Brain microvascular endothelial cell (primary cell): ENCODE results near the gene UBXN7.
"Not testable (repeated sequence)": the region's sequence is repeated elsewhere in the genome, so short reads cannot be mapped to it uniquely, and the experiment has no call there.

Experiments used
- DNase-seq: peaks from one replicate; pipeline ENCODE4 v3.0.0-alpha.2; 2020
- H3K27ac ChIP-seq: fragments of 250-450 bp; sonication (Bioruptor Pico); 2 replicates; pipeline ENCODE4 v1.5.1; 2020; ENCODE audit warnings: mild to moderate bottlenecking, moderate library complexity
- H3K27me3 ChIP-seq: fragments of 250-450 bp; sonication (Bioruptor Pico); replicated peaks from 2 replicates; pipeline ENCODE4 v1.5.1; 2020; ENCODE audit warnings: mild to moderate bottlenecking
- H3K36me3 ChIP-seq: fragments of 250-450 bp; sonication (Bioruptor Pico); replicated peaks from 2 replicates; pipeline ENCODE4 v1.5.1; 2020; ENCODE audit warnings: mild to moderate bottlenecking
- H3K4me3 ChIP-seq: 2 replicates; pipeline ENCODE4 v1.5.1; 2011; ENCODE audit warnings: low read depth, mild to moderate bottlenecking, control low read depth, low read length, moderate library complexity
- in situ Hi-C: cut with HindIII; loops from 2 replicates; pipeline ENCODE4 v1.10.0; 2017; ENCODE audit warnings: low sequenced_read_pairs, low pct_ligation_motif_present
- TF ChIP-seq, protein P1 (sequence below): IDR thresholded peaks from 2 replicates; pipeline ENCODE4 v1.5.1; 2011; ENCODE audit warnings: low read depth, mild to moderate bottlenecking, moderate library complexity, low read length, control low read depth, inconsistent platforms; ENCODE audit errors: missing control alignments

The UBXN7 gene

DNA sequence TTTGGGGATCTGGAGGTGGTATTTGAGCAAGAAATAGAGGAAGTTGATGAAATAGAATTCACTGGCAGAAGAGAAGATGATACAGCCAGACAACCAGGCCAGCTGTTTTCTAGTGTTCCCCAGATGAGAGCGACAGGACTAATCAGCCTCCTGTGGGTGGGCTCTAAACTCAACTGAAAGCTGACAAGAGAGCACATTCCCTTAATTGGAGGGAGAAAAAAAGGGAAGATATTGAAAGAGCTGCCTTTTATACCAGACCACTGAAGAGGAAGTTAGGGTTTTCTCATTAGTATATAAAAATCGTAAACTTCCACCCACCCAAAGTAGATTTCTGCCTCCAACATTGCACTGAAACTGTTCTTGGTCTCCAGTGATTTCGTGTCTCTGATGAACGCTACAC is 87.6 kb downstream of the UBXN7 start:
- in situ Hi-C loops = no loop called here
- Histone ChIP-seq H3K4me3 (no peak overlapping the region), H3K27ac (no peak overlapping the region), H3K27me3 (no peaks in the 10 kb centered on the region), H3K36me3 (peaks cover 5% of the 10 kb centered on the region)
- TF ChIP-seq, protein P1, sequence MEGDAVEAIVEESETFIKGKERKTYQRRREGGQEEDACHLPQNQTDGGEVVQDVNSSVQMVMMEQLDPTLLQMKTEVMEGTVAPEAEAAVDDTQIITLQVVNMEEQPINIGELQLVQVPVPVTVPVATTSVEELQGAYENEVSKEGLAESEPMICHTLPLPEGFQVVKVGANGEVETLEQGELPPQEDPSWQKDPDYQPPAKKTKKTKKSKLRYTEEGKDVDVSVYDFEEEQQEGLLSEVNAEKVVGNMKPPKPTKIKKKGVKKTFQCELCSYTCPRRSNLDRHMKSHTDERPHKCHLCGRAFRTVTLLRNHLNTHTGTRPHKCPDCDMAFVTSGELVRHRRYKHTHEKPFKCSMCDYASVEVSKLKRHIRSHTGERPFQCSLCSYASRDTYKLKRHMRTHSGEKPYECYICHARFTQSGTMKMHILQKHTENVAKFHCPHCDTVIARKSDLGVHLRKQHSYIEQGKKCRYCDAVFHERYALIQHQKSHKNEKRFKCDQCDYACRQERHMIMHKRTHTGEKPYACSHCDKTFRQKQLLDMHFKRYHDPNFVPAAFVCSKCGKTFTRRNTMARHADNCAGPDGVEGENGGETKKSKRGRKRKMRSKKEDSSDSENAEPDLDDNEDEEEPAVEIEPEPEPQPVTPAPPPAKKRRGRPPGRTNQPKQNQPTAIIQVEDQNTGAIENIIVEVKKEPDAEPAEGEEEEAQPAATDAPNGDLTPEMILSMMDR = no peak
- no peak for DNase-seq

GRCh38 chr3:196343917-196344316 is 88.3 kb downstream of the UBXN7 start:
- H3K4me3 ChIP-seq, H3K36me3 ChIP-seq, in situ Hi-C loops, DNase-seq, H3K27ac ChIP-seq, H3K27me3 ChIP-seq: not testable (repeated sequence)

DNA sequence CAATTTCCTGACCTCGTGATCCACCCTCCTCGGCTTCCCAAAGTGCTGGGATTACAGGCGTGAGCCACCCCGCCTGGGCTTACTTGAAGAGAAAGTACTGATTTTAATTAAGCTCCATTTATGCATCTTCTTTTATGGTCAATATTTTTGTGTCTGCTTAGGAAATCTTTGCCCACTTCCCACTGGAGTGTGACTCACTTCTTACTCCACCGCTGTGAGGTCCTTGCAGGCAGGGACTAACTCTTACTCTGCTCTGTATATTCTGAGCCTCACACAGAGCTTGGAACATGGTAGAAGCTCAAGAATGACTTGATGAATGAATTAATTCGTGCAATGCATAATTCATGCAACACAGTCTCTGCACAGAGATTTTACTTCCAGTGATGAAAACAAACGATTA is 91.1 kb downstream of the UBXN7 start:
- H3K4me3 ChIP-seq = no peak overlapping the region
- DNase-seq = peak; percentile 72
- peaks cover 3% of the 10 kb centered on the region for H3K36me3 ChIP-seq
- in situ Hi-C loops = no loop called here
- H3K27me3 ChIP-seq = no peaks in the 10 kb centered on the region
- TF ChIP-seq, protein P1 = no peak
- H3K27ac ChIP-seq = peak overlapping the region; percentile 81

GRCh38 chr3:196340466-196340865 is 91.8 kb downstream of the UBXN7 start:
- no peaks in the 10 kb centered on the region for H3K27me3 ChIP-seq
- H3K36me3 ChIP-seq = no peaks in the 10 kb centered on the region
- H3K27ac ChIP-seq = peak overlapping the region; percentile 81
- DNase-seq = no peak
- H3K4me3 ChIP-seq = no peak overlapping the region
- in situ Hi-C loops = no loop called here
- TF ChIP-seq, protein P1 = no peak

GRCh38 chr3:196339493-196340254 is 92.6 kb downstream of the UBXN7 start:
- Histone ChIP-seq H3K27ac (peak overlapping the region; percentile 81), H3K4me3 (no peak overlapping the region), H3K36me3 (no peaks in the 10 kb centered on the region), H3K27me3 (no peaks in the 10 kb centered on the region)
- TF ChIP-seq, protein P1 = no peak
- in situ Hi-C loops = no loop called here
- peak; percentile 79 for DNase-seq

- no peaks in the 10 kb centered on the region for H3K36me3 ChIP-seq
- in situ Hi-C loops = no loop called here
- TF ChIP-seq, protein P1 = no peak
- no peak overlapping the region for H3K4me3 ChIP-seq
- DNase-seq = no peak
- peak overlapping the region; percentile 81 for H3K27ac ChIP-seq
- H3K27me3 ChIP-seq = no peaks in the 10 kb centered on the region
These were observed 93.2 kb downstream of the UBXN7 start for GRCh38 chr3:196339044-196339443.
